Sigmoid colon (tissue), 3 donors: ENCODE results near the gene FITM2.

Source experiments
- POLR2A ChIP-seq, 2 donors: fragments of 450-650 bp; IDR thresholded peaks; one replicate each; pipeline ENCODE4 v1.6.1; 2016; ENCODE audit warnings: antibody characterized with exemption in 2 of 2, mild to moderate bottlenecking in 2 of 2, moderate library complexity in 2 of 2
- TF ChIP-seq, protein P1 (sequence below), 4 experiments: fragments of 450-650 bp in 3 of 4; fragments of 200-600 bp in 1 of 4; IDR thresholded peaks; one replicate each; pipeline ENCODE4 v1.5.1; 2016 to 2019; ENCODE audit warnings: antibody characterized with exemption in 4 of 4, mild to moderate bottlenecking in 3 of 4, moderate library complexity in 2 of 4

DNA sequence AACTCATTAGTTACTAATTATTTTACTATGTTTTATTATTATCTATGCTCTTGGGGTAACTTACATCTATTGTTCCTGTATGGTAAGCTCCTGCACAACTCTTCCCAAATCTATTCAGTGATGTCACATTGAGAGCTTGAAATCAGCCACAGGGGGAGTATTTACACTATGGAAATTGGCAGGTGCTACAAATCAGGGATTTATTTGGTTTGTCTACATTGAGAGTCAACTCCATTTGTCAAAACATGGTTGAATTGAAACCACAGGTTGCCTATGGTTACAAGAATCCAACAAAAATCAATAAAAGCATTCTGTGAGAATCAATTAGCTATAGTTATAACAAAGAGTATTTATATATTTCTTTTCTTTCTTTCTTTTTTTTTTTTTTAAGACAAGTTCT lies 3.9 kb upstream of the FITM2 start:
- TF ChIP-seq, protein P1, sequence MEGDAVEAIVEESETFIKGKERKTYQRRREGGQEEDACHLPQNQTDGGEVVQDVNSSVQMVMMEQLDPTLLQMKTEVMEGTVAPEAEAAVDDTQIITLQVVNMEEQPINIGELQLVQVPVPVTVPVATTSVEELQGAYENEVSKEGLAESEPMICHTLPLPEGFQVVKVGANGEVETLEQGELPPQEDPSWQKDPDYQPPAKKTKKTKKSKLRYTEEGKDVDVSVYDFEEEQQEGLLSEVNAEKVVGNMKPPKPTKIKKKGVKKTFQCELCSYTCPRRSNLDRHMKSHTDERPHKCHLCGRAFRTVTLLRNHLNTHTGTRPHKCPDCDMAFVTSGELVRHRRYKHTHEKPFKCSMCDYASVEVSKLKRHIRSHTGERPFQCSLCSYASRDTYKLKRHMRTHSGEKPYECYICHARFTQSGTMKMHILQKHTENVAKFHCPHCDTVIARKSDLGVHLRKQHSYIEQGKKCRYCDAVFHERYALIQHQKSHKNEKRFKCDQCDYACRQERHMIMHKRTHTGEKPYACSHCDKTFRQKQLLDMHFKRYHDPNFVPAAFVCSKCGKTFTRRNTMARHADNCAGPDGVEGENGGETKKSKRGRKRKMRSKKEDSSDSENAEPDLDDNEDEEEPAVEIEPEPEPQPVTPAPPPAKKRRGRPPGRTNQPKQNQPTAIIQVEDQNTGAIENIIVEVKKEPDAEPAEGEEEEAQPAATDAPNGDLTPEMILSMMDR (IDR thresholded peaks at IDR 0.05), result no peak
- TF ChIP-seq POLR2A (IDR thresholded peaks at IDR 0.05), result no peak
